ENCODE measurements around the gene FKBP8. TPM values are rescaled to one million over a fixed set of nuclear protein-coding genes. Genes with fewer than 3 reads are reported as not detected.

FKBP8 gene
- total RNA-seq, 4 donors from 2014 or later, result 139 to 273 (median 205) TPM

GRCh38 chr19:18580311-18580710, 36.9 kb upstream of the FKBP8 start:
- intact Hi-C loops (cut with DNase I; ENCODE audit: low total_unique reads), result no loop called here
- no peak overlapping the region for H3K4me3 ChIP-seq

GRCh38 chr19:18577365-18577914, 34.1 kb upstream of the FKBP8 start:
- H3K36me3 ChIP-seq, result no peaks in the 10 kb centered on the region
- intact Hi-C loops (cut with DNase I; ENCODE audit: low total_unique reads), result loop anchor here (10.0 kb wide), 1 partner anchor 133 kb away; no protein-coding TSS in a partner anchor

More at GRCh38 chr19:18580311-18580710, 36.9 kb upstream of the FKBP8 start:
- Histone ChIP-seq H3K9me3 (no peaks in the 10 kb centered on the region), H3K4me1 (no peaks in the 10 kb centered on the region), H3K27me3 (no peaks in the 10 kb centered on the region), H3K36me3 (no peaks in the 10 kb centered on the region), H3K27ac (no peak overlapping the region)
- TF ChIP-seq POLR2A (IDR thresholded peaks at IDR 0.05), result no peak
- no peak for TF ChIP-seq CTCF (IDR thresholded peaks at IDR 0.05)
- no peak for DNase-seq

GRCh38 chr19:18576383-18576782, 33.0 kb upstream of the FKBP8 start:
- Histone ChIP-seq H3K27ac (no peak overlapping the region), H3K4me1 (peaks cover 8 to 9% of the 10 kb centered on the region in 2 donors), H3K36me3 (no peaks in the 10 kb centered on the region), H3K4me3 (no peak overlapping the region), H3K9me3 (no peaks in the 10 kb centered on the region), H3K27me3 (no peaks in the 10 kb centered on the region)
- DNase-seq, result no peak
- TF ChIP-seq POLR2A (IDR thresholded peaks at IDR 0.05), result no peak
- intact Hi-C loops (cut with DNase I; ENCODE audit: low total_unique reads), result loop anchor here (10.0 kb wide), 1 partner anchor 132 kb away; no protein-coding TSS in a partner anchor

More at GRCh38 chr19:18577365-18577914, 34.1 kb upstream of the FKBP8 start:
- H3K4me1 ChIP-seq, result peaks cover 8 to 9% of the 10 kb centered on the region in 2 donors
- H3K27me3 ChIP-seq, result no peaks in the 10 kb centered on the region
- no peak overlapping the region for H3K4me3 ChIP-seq
- no peak for TF ChIP-seq POLR2A (IDR thresholded peaks at IDR 0.05)
- no peak for TF ChIP-seq CTCF (IDR thresholded peaks at IDR 0.05)
- no peak overlapping the region for H3K27ac ChIP-seq
- no peaks in the 10 kb centered on the region for H3K9me3 ChIP-seq
- no peak for DNase-seq

DNA sequence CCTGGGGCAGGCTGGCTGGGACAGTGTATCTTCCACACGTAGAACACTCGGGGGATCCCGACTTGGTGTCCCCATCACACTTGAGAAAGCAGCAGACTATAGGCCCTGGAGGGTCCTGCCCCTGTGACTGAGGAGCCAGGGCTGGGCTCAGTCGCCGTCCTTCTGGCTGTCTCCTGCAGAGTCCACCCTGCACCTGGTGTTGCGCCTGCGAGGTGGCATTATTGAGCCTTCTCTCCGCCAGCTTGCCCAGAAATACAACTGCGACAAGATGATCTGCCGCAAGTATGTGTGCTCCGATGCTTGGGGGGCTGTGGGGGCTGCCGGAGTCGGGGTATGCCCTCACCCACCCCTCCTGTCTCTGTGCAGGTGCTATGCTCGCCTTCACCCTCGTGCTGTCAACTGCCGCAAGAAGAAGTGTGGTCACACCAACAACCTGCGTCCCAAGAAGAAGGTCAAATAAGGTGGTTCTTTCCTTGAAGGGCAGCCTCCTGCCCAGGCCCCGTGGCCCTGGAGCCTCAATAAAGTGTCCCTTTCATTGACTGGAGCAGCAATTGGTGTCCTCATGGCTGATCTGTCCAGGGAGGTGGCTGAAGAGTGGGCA, 31.4 kb upstream of the FKBP8 start:
- intact Hi-C loops (cut with DNase I; ENCODE audit: low total_unique reads), result loop anchor here (10.0 kb wide), 1 partner anchor 130 kb away; no protein-coding TSS in a partner anchor
- TF ChIP-seq POLR2A (IDR thresholded peaks at IDR 0.05), result no peak
- no peak for TF ChIP-seq CTCF (IDR thresholded peaks at IDR 0.05)
- no peak for DNase-seq
- no peaks in the 10 kb centered on the region for H3K36me3 ChIP-seq
- peaks cover 8 to 9% of the 10 kb centered on the region in 2 donors for H3K4me1 ChIP-seq
- H3K27ac ChIP-seq, result no peak overlapping the region
- no peaks in the 10 kb centered on the region for H3K9me3 ChIP-seq
- H3K27me3 ChIP-seq, result no peaks in the 10 kb centered on the region
- no peak overlapping the region for H3K4me3 ChIP-seq

DNA sequence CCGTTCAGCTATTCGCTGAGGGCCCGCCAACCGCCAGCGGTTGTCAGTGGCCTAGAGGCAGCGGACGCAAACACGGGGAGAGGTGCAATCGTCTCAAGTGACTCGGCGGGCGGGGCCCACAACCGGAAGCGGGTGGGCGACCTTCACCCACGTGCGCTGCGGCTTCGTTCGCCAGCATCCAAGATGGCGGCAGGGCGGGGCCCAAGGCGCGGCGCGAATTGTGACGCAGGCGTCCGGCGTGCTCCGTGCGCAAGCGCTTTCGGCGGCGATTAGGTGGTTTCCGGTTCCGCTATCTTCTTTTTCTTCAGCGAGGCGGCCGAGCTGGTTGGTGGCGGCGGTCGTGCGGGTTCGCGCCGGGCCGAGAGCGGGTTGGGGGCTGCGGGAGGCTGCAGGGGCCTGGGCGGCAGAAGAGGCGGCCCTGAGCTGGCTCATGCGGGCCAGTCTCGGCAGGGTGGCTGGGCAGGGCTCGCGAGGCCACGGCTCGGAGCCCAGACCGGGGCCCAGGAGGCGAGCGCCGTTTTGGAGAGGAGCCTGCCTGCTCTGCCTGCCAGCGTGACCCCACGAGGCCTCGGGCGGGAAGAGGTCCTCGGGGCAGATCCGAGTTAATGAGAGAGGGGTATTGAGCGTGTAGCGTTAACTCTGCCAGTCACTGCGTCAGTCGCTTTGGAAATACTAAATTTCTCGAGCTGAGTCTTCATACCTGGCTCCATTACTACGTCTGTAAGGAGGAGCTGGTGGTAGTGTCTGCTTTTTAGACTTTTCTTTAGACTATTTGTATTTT, 28.4 kb upstream of the FKBP8 start, which contains the start of gene UBA52:
TSS of gene UBA52 (plus strand) at position 294 of the 781 bp plus-strand sequence. CDS start 1,444 bp downstream, outside the sequence.
- Histone ChIP-seq H3K4me3 (peak within 1 kb of the TSS; percentile 72 to 91), H3K27me3 (no peaks in the 10 kb centered on the region), H3K4me1 (peaks cover 8 to 9% of the 10 kb centered on the region in 2 donors), H3K9me3 (no peaks in the 10 kb centered on the region), H3K27ac (peak within 1 kb of the TSS; percentile 75 to 92), H3K36me3 (no peaks in the 10 kb centered on the region)
- DNase-seq, result peak; percentile 96 to 99
- TF ChIP-seq CTCF (IDR thresholded peaks at IDR 0.05) (peak in 2 of 4 experiments; percentile 19 to 21), POLR2A (IDR thresholded peaks at IDR 0.05) (peak; percentile 85 to 95)
- intact Hi-C loops (cut with DNase I; ENCODE audit: low total_unique reads), result loop anchor here (10.0 kb wide), 1 partner anchor 127 kb away; no protein-coding TSS in a partner anchor
